K562 (cell line): ENCODE measurements around the gene LONP1. TPM values are rescaled to one million over a fixed set of nuclear protein-coding genes. Genes with fewer than 3 reads are reported as not detected.

Source experiments
- ARID2 ChIP-seq: fragments of 450-650 bp; IDR thresholded peaks from 2 replicates; pipeline ENCODE4 v1.6.1; 2017; ENCODE audit warnings: antibody characterized with exemption, mild to moderate bottlenecking
- CBX3 ChIP-seq, 2 experiments: IDR thresholded peaks; 1 replicate in 1 of 2; 2 replicates in 1 of 2; pipeline ENCODE4 v1.6.1; 2012; ENCODE audit warnings: inconsistent platforms in 2 of 2, low read length in 2 of 2, borderline replicate concordance in 1 of 2, control low read depth in 1 of 2
- CEBPB ChIP-seq: fragments of 450-650 bp; IDR thresholded peaks from 2 replicates; pipeline ENCODE4 v1.6.1; 2016; ENCODE audit warnings: missing genetic modification characterization, missing compliant biosample characterization
- CTCF ChIP-seq, 3 experiments: IDR thresholded peaks in 2 of 3; conservative IDR thresholded peaks in 1 of 3; 2 replicates each; pipeline ENCODE4 v1.5.1; 2011 to 2012; ENCODE audit warnings: low read length in 3 of 3, mild to moderate bottlenecking in 3 of 3, control low read depth in 2 of 3, improper control_type of control experiment in 1 of 3, inconsistent platforms in 1 of 3, low read depth in 1 of 3, mixed read lengths in 1 of 3, moderate library complexity in 1 of 3; ENCODE audit not compliant: insufficient read depth in 2 of 3
- MTA3 ChIP-seq: fragments of 450-650 bp; formaldehyde crosslinking; IDR thresholded peaks from 2 replicates; pipeline ENCODE4 v1.6.1; 2017; ENCODE audit warnings: mild to moderate bottlenecking, borderline replicate concordance
- NFE2L1 ChIP-seq: fragments of 450-650 bp; IDR thresholded peaks from 2 replicates; pipeline ENCODE4 v1.6.1; 2016; ENCODE audit warnings: missing genetic modification characterization, low read depth, mild to moderate bottlenecking, missing compliant biosample characterization, moderate library complexity, borderline replicate concordance
- NR0B1 ChIP-seq: fragments of 450-650 bp; IDR thresholded peaks from one replicate; pipeline ENCODE4 v1.6.1; 2018; ENCODE audit warnings: mild to moderate bottlenecking, moderate library complexity; ENCODE audit not compliant: partially characterized antibody
- NR3C1 ChIP-seq: sonication (generic); formaldehyde crosslinking; IDR thresholded peaks from 2 replicates; pipeline ENCODE4 v1.8.1; 2022; ENCODE audit warnings: missing genetic modification reagents
- PCBP1 ChIP-seq: fragments of 200-400 bp; formaldehyde crosslinking; IDR thresholded peaks from 2 replicates; pipeline ENCODE4 v1.6.1; 2018; ENCODE audit warnings: mild to moderate bottlenecking, low read depth, low read length; ENCODE audit not compliant: poor library complexity, severe bottlenecking
- PRPF4 ChIP-seq: fragments of 200-400 bp; formaldehyde crosslinking; IDR thresholded peaks from one replicate; pipeline ENCODE4 v1.6.1; 2017; ENCODE audit warnings: low read length, low read depth, mild to moderate bottlenecking; ENCODE audit not compliant: insufficient read depth, poor library complexity, severe bottlenecking
- SREBF1 ChIP-seq: fragments of 150-350 bp; IDR thresholded peaks from 2 replicates; pipeline ENCODE4 v1.6.1; 2014; ENCODE audit warnings: antibody characterized with exemption, low read depth, low read length, borderline replicate concordance
- SRSF7 ChIP-seq: fragments of 200-400 bp; formaldehyde crosslinking; optimal IDR thresholded peaks from 2 replicates; pipeline ENCODE3; 2017; ENCODE audit warnings: mild to moderate bottlenecking, low read depth, low read length
- ZNF778 ChIP-seq: fragments of 450-650 bp; formaldehyde crosslinking; IDR thresholded peaks from 2 replicates; pipeline ENCODE4 v1.4.0; 2020; ENCODE audit warnings: mild to moderate bottlenecking, moderate library complexity
- polyA plus RNA-seq, 8 experiments: library from polyadenylated mRNA; depleted of rRNA in 4 of 8; stranded (reverse) in 5 of 8; unstranded in 3 of 8; fragments of >200 nt; fragmentation: Nextera tagmentation in 2 of 8; fragmentation: Illumina TruSeq in 1 of 8; extraction: Ambion mirVana in 2 of 8; extraction: Trizol in 1 of 8; gene quantifications; 2 replicates each; pipeline versions ENCODE4 v1.2.1 to v1.2.3, GENCODE V29; 2011 to 2014; ENCODE audit warnings: inconsistent platforms in 1 of 8, missing spikeins in 1 of 8
- total RNA-seq, 7 experiments: library from RNA; depleted of rRNA in 6 of 7; stranded (reverse); fragments of >200 nt in 6 of 7; fragmentation: Illumina TruSeq in 2 of 7; extraction: Trizol in 2 of 7; gene quantifications; 2 replicates each; pipeline versions ENCODE4 v1.2.1 to v1.2.3, GENCODE V29; 2011 to 2021; ENCODE audit warnings: low replicate concordance in 1 of 7

Gene LONP1
- total and polyA plus RNA-seq, 9 of the 15 experiments (the other 6 are each of a cell fraction or from before 2014, with no cell fraction given): 1.1 to 238 (median 84.5) TPM

- TF ChIP-seq CTCF (IDR thresholded peaks at IDR 0.05 in 2 of 3, conservative IDR thresholded peaks at IDR 0.05 in 1 of 3; ENCODE audit: insufficient read depth in 2 of 3, low read depth in 1 of 3, low read length in 3 of 3) (no peak), PCBP1 (peak; percentile 78), CEBPB (no peak), NFE2L1 (tag) (no peak), CBX3 (IDR thresholded peaks at IDR 0.05; ENCODE audit: borderline replicate concordance in 1 of 2, low read length in 2 of 2) (no peak), ZNF778 (CRISPR knock-in tag) (no peak), MTA3 (no peak), SRSF7 (no peak), SREBF1 (no peak), NR0B1 (no peak), NR3C1 (CRISPR knock-in tag) (peak; percentile 61; the same call in 1 of the 2 replicates), ARID2 (no peak), PRPF4 (no peak)
These were observed 32.4 kb downstream of the LONP1 start (continued) for GRCh38 chr19:5687360-5688198.
